GM19452 (cell line): ENCODE data around the gene SERGEF.

ENCODE experiments used
- ATAC-seq: cut with Tn5 transposase; IDR thresholded peaks from one replicate; pipeline ENCODE4 v1.9.1; 2021; ENCODE audit not compliant: unreplicated experiment

Gene SERGEF

DNA sequence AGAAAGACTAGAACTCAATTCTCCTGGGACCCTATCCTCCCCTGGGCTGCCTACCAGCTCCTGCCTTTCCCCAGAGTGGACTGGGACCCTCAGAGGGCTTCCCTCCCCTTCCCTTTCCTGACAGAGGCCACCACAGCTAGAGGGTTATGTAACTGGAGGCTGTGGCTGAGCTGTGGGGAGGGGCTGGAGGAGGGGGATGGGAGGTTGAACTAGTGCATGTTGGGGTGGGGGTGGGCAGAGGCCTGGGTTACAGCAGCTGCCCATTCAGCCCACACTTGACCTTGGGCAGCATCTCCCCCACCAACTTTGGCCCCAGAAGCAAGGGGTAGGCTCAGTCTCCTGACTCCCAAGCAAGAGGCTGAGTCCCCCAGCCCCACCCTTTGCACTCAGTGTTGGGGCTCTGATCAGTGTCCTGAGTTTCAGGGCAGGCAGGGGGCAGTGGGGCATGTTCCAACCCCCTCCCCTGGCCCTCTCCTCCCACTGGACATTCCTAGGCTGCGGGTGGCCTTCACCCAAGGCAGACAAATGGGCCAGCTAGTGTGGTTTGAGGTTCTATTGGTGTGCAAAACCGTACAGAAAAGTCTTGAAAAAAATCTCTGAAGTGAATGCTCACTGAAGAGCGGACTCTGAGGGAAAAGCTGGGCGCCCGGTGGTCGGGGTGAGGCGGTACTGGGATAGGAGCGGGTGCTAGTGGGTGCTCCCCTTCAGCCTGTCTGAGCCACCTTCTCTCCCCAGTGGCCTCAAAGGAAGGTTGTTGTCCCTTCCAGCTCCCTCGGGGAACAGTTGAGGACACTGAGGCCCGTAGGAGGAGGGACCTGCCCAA, 274.5 kb downstream of the SERGEF start:
- no peak for ATAC-seq
